Prostate gland (tissue), 2 donors: ENCODE measurements around the gene TGFBR3L. TPM values are rescaled to one million over a fixed set of nuclear protein-coding genes. Genes with fewer than 3 reads are reported as not detected.
"Not testable (repeated sequence)": the region's sequence is repeated elsewhere in the genome, so short reads cannot be mapped to it uniquely, and the experiment has no call there.

Experiments
- DNase-seq: peaks from one replicate; pipeline ENCODE4 v3.0.0-alpha.2; 2019; ENCODE audit warnings: low spot score
- H3K27ac ChIP-seq, 2 donors: fragments of 200-600 bp; sonication (generic); 2 replicates each; pipeline ENCODE4 v1.5.1; 2017 to 2019
- H3K27me3 ChIP-seq: fragments of 200-600 bp; sonication (generic); replicated peaks from 2 replicates; pipeline ENCODE4 v1.5.1; 2019; ENCODE audit not compliant: insufficient read depth
- H3K36me3 ChIP-seq, 2 donors: fragments of 200-600 bp; sonication (generic); 1 replicate in 1 of 2; 2 replicates in 1 of 2; pipeline versions ENCODE4 v1.5.1 to v1.8.1; 2017 to 2019
- H3K4me1 ChIP-seq: fragments of 200-600 bp; sonication (generic); replicated peaks from 2 replicates; pipeline ENCODE4 v1.5.1; 2019
- H3K4me3 ChIP-seq, 2 donors: fragments of 200-600 bp; sonication (generic); 2 replicates each; pipeline ENCODE4 v1.5.1; 2017 to 2019
- H3K9me3 ChIP-seq: fragments of 200-600 bp; sonication (generic); 2 replicates; pipeline ENCODE4 v1.5.1; 2017
- POLR2A ChIP-seq: fragments of 450-650 bp; IDR thresholded peaks from one replicate; pipeline ENCODE4 v1.6.1; 2016; ENCODE audit warnings: antibody characterized with exemption, mild to moderate bottlenecking
- POLR2AphosphoS5 ChIP-seq: sonication (generic); formaldehyde crosslinking; IDR thresholded peaks from one replicate; pipeline ENCODE4 v1.6.1; 2017; ENCODE audit warnings: antibody characterized with exemption
- WGBS: methylation state at CpG from one replicate; pipeline ENCODE4 v1.1.5; 2018; 5-methylcytosine and 5-hydroxymethylcytosine counted together
- intact Hi-C: fragments of 100-400 bp; cut with DNase I; formaldehyde crosslinking; loops from one replicate; pipeline ENCODE4 v1.14.2; 2022
- total RNA-seq, 2 donors: library from RNA; depleted of rRNA; stranded (reverse); fragments of >200 nt; gene quantifications; one replicate each; pipeline ENCODE4 v1.1.0, GENCODE V29; 2016
- TF ChIP-seq, protein P1 (sequence below), 4 experiments: fragments of 200-600 bp in 2 of 4; fragments of 450-650 bp in 2 of 4; sonication (generic) in 2 of 4; IDR thresholded peaks; 1 replicate in 3 of 4; 2 replicates in 1 of 4; pipeline ENCODE4 v1.5.1; 2016 to 2019; ENCODE audit warnings: antibody characterized with exemption in 4 of 4, mild to moderate bottlenecking in 2 of 4, moderate library complexity in 2 of 4

TGFBR3L gene
- total RNA-seq, 2 donors from 2014 or later = 3.2 TPM; not detected in 1

- H3K27me3 ChIP-seq = no peaks in the 10 kb centered on the region
- DNase-seq = no peak
- peaks cover 17% of the 10 kb centered on the region for H3K4me1 ChIP-seq
- H3K4me3 ChIP-seq = no peak overlapping the region
- intact Hi-C loops = loop anchor here (5.0 kb wide), 1 partner anchor 395 kb away; no protein-coding TSS in a partner anchor
- peak overlapping the region; percentile 90 to 92 for H3K27ac ChIP-seq
- TF ChIP-seq POLR2AphosphoS5 (no peak), POLR2A (no peak)
- TF ChIP-seq, protein P1, sequence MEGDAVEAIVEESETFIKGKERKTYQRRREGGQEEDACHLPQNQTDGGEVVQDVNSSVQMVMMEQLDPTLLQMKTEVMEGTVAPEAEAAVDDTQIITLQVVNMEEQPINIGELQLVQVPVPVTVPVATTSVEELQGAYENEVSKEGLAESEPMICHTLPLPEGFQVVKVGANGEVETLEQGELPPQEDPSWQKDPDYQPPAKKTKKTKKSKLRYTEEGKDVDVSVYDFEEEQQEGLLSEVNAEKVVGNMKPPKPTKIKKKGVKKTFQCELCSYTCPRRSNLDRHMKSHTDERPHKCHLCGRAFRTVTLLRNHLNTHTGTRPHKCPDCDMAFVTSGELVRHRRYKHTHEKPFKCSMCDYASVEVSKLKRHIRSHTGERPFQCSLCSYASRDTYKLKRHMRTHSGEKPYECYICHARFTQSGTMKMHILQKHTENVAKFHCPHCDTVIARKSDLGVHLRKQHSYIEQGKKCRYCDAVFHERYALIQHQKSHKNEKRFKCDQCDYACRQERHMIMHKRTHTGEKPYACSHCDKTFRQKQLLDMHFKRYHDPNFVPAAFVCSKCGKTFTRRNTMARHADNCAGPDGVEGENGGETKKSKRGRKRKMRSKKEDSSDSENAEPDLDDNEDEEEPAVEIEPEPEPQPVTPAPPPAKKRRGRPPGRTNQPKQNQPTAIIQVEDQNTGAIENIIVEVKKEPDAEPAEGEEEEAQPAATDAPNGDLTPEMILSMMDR (IDR thresholded peaks at IDR 0.05) = no peak
- 78% methylated on average over 32 of the region's 32 CpGs for WGBS
- H3K36me3 ChIP-seq = peaks cover 11 to 18% of the 10 kb centered on the region in 2 donors
- H3K9me3 ChIP-seq = no peaks in the 10 kb centered on the region
Observed at GRCh38 chr19:7926727-7927604, 12.3 kb downstream of the TGFBR3L start.

DNA sequence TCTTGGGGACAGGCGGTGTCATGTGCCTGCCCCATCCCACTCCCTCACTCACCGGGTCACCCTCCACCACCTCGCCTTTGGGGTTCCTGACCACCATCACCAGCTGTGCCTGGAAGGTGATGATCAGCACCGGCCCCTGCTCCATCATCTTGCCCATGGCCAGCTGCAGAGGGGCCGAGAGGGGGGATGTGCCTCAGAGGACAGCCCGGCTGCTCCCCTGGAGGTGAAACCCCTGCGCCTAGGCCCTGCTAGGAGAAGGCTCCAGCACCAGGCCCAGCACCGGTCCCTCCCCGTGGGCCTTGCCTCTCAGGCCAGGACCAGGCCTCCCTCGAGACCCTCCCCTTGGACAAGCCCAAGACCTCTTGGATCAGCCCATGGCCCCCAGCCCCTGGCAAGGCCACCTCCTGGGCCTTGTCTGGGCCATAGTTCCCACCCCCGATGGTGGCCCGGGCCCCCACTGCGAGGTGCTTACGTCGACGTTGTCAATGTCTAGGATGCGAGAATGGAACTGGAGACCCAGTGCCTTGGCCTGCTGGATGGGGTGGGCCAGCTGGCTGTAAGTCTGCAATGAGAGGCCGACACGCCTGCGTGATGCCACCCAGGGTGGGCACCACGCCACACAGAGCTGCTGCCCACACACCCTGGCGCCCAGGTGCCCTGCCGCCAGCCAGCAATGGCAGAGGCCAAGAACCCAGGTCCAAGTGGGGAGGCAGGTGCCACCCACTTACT lies 13.1 kb downstream of the TGFBR3L start:
- peaks cover 13 to 16% of the 10 kb centered on the region in 2 donors for H3K36me3 ChIP-seq
- H3K27me3 ChIP-seq = no peaks in the 10 kb centered on the region
- H3K27ac ChIP-seq = peak overlapping the region; percentile 90 to 92
- H3K4me1 ChIP-seq = peaks cover 17% of the 10 kb centered on the region
- intact Hi-C loops = loop anchor here (5.0 kb wide), 1 partner anchor 395 kb away; no protein-coding TSS in a partner anchor
- H3K9me3 ChIP-seq = no peaks in the 10 kb centered on the region
- no peak overlapping the region for H3K4me3 ChIP-seq
- DNase-seq = no peak
- WGBS = 67% methylated on average over 21 of the region's 23 CpGs
- TF ChIP-seq, protein P1 (IDR thresholded peaks at IDR 0.05) = no peak

- WGBS = 13% methylated on average over 9 of the region's 9 CpGs
- H3K4me3 ChIP-seq = no peak overlapping the region
- no peaks in the 10 kb centered on the region for H3K9me3 ChIP-seq
- peak overlapping the region; percentile 90 to 92 for H3K27ac ChIP-seq
- peaks cover 12 to 19% of the 10 kb centered on the region in 2 donors for H3K36me3 ChIP-seq
- H3K27me3 ChIP-seq = no peaks in the 10 kb centered on the region
- no peak for DNase-seq
- intact Hi-C loops = loop anchor here (5.0 kb wide), 1 partner anchor 396 kb away; no protein-coding TSS in a partner anchor
- TF ChIP-seq, protein P1 (IDR thresholded peaks at IDR 0.05) = no peak
- no peak for TF ChIP-seq POLR2A
- TF ChIP-seq POLR2AphosphoS5 = no peak
- H3K4me1 ChIP-seq = peaks cover 17% of the 10 kb centered on the region
Observed at GRCh38 chr19:7928334-7928706, 13.7 kb downstream of the TGFBR3L start.

- Histone ChIP-seq H3K36me3 (peaks cover 12 to 26% of the 10 kb centered on the region in 2 donors), H3K9me3 (no peaks in the 10 kb centered on the region), H3K27me3 (no peaks in the 10 kb centered on the region), H3K4me3 (peak overlapping the region in 1 of 2 donors; percentile 14), H3K4me1 (peaks cover 17% of the 10 kb centered on the region), H3K27ac (peak overlapping the region; percentile 90 to 92)
- WGBS = 17% methylated on average over 24 of the region's 24 CpGs
- TF ChIP-seq, protein P1 (IDR thresholded peaks at IDR 0.05) = peak in 2 of 4 experiments; percentile 39 to 64
- peak; percentile 73 for TF ChIP-seq POLR2AphosphoS5
- no peak for TF ChIP-seq POLR2A
- intact Hi-C loops = loop anchor here (5.0 kb wide), 1 partner anchor 397 kb away; no protein-coding TSS in a partner anchor
- DNase-seq = peak; percentile 68
Observed at GRCh38 chr19:7928741-7929701, 14.4 kb downstream of the TGFBR3L start.

GRCh38 chr19:7930030-7930429 lies 15.4 kb downstream of the TGFBR3L start:
- H3K27ac ChIP-seq = peak overlapping the region; percentile 90 to 92
- intact Hi-C loops, H3K9me3 ChIP-seq, DNase-seq, H3K4me3 ChIP-seq, H3K27me3 ChIP-seq: not testable (repeated sequence)
- WGBS = 78% methylated on average over 11 of the region's 11 CpGs
- peaks cover 17% of the 10 kb centered on the region for H3K4me1 ChIP-seq
- H3K36me3 ChIP-seq = peaks cover 12 to 35% of the 10 kb centered on the region in 2 donors
